ENCODE measurements around the gene C9orf43. TPM values are rescaled to one million over a fixed set of nuclear protein-coding genes. Genes with fewer than 3 reads are reported as not detected.

Gene C9orf43
- total and polyA plus RNA-seq, 10 of the 15 experiments (the other 5 are each of a cell fraction or from before 2014, with no cell fraction given), result 0.08 to 0.79 (median 0.55) TPM

GRCh38 chr9:113456235-113456634 is 45.7 kb downstream of the C9orf43 start (continued):
- no peak for TF ChIP-seq CEBPZ (IDR thresholded peaks at IDR 0.05; ENCODE audit: low read depth, low read length)

DNA sequence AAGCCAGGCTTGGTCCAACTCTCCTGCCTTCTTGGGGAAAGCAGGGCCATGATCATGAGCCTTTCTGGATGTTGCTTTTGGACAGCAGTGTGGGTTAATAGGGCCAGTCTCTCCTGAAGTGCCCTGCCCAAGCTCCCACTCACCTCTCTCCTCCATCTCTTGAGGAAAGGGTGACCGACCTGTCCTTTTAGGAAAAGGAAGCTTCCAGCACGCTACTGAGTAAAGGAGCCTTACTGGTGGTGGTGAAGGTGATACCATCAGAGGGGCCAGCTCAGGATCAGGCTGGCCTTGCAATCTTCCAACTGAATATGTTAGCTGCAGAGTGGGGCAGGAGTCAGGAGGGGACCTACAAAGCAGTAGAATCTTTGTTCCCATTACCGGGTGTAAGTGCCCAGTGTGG is 50.7 kb downstream of the C9orf43 start:
- Histone ChIP-seq H2AFZ (ENCODE audit: control insufficient read depth, low read depth, low read length) (no peak overlapping the region), H4K20me1 (ENCODE audit: control insufficient read depth, insufficient read depth) (no peaks in the 10 kb centered on the region), H3K9me3 (replicated peaks; ENCODE audit: control insufficient read depth, insufficient read depth, low read length) (no peaks in the 10 kb centered on the region), H3K36me3 (ENCODE audit: control insufficient read depth in 2 of 2, insufficient read depth in 2 of 2, low read length in 1 of 2) (no peaks in the 10 kb centered on the region), H3K27me3 (replicated peaks in 1 of 2; ENCODE audit: control insufficient read depth in 2 of 2, insufficient read depth in 2 of 2, low read length in 1 of 2) (no peaks in the 10 kb centered on the region), H3K4me3 (no peak overlapping the region), H3K4me1 (ENCODE audit: control insufficient read depth, insufficient read depth, low read length) (no peaks in the 10 kb centered on the region), H3K4me2 (ENCODE audit: control insufficient read depth, insufficient read depth) (no peak overlapping the region), H3K79me2 (ENCODE audit: control insufficient read depth, insufficient read depth, low read length) (no peaks in the 10 kb centered on the region), H3K9ac (ENCODE audit: control insufficient read depth, insufficient read depth, low read length) (no peak overlapping the region), H3K27ac (ENCODE audit: control insufficient read depth, insufficient read depth) (no peak overlapping the region)
- BruUV-seq (replicated peaks), result no TSS peak
- DNase-seq (ENCODE audit: low read depth, low spot score) (no peak), ATAC-seq (no peak), FAIRE-seq (no peak)
- in situ Hi-C loops (cut with MboI), result loop anchor here (25.0 kb wide), 1 partner anchor 576 kb away; no protein-coding TSS in a partner anchor
- WGBS (ENCODE audit: insufficient coverage, insufficient replicate concordance, low lambda C conversion rate, missing lambda C conversion rate), result 35% methylated on average over 3 of the region's 3 CpGs
- CTCF ChIA-PET, result no interaction called here
- SMC1A ChIA-PET (ENCODE audit: uncharacterized antibody, unreplicated experiment), result interaction anchor here (0.7 to 1.0 kb wide), 2 partner anchors 62 to 193 kb away, joined by 3 read pairs; no protein-coding TSS in a partner anchor
- intact Hi-C loops (cut with micrococcal nuclease; ENCODE audit: unreplicated experiment), result no loop called here
- RAD21 ChIA-PET (ENCODE audit: unreplicated experiment), result no interaction called here
- no peak for TF ChIP-seq EP300 (IDR thresholded peaks at IDR 0.05; ENCODE audit: borderline replicate concordance in 1 of 2, control insufficient read depth in 1 of 2, low read depth in 2 of 2, low read length in 2 of 2)
- no peak for TF ChIP-seq BMI1 (IDR thresholded peaks at IDR 0.05; ENCODE audit: borderline replicate concordance)
- no peak for TF ChIP-seq CHD1 (IDR thresholded peaks at IDR 0.05; ENCODE audit: low read depth, low read length)
- no peak for TF ChIP-seq IRF4 (IDR thresholded peaks at IDR 0.05; ENCODE audit: low read depth, low read length)
- TF ChIP-seq BCL3 (IDR thresholded peaks at IDR 0.05; ENCODE audit: borderline replicate concordance, insufficient read depth, low read depth, low read length, poor library complexity, severe bottlenecking), result no peak
- no peak for TF ChIP-seq TCF12 (IDR thresholded peaks at IDR 0.05; ENCODE audit: low read depth, low read length)
- TF ChIP-seq NRF1 (conservative IDR thresholded peaks at IDR 0.05; ENCODE audit: low read depth, low read length), result no peak
- POLR2A ChIA-PET, result no interaction called here
